Fibroblast of mammary gland (primary cell): ENCODE data around the gene GSKIP.
A peak's percentile ranks its signal among the peaks of the same experiment; 100 is the strongest.

Experiments
- DNase-seq: peaks from one replicate; pipeline ENCODE4 v3.0.0-alpha.2; 2010; ENCODE audit warnings: low read depth
- H3K4me3 ChIP-seq: 2 replicates; pipeline ENCODE4 v1.5.1; 2011; ENCODE audit warnings: low read depth, mild to moderate bottlenecking, low read length, moderate library complexity; ENCODE audit not compliant: control insufficient read depth
- TF ChIP-seq, protein P1 (sequence below): conservative IDR thresholded peaks from 2 replicates; pipeline ENCODE4 v1.5.1; 2011; ENCODE audit warnings: low read depth, low read length, inconsistent platforms; ENCODE audit not compliant: control insufficient read depth, insufficient read depth

GSKIP gene

GRCh38 chr14:96357216-96357615, 6.1 kb upstream of the GSKIP start:
- DNase-seq = no peak
- H3K4me3 ChIP-seq = no peak overlapping the region
- TF ChIP-seq, protein P1, sequence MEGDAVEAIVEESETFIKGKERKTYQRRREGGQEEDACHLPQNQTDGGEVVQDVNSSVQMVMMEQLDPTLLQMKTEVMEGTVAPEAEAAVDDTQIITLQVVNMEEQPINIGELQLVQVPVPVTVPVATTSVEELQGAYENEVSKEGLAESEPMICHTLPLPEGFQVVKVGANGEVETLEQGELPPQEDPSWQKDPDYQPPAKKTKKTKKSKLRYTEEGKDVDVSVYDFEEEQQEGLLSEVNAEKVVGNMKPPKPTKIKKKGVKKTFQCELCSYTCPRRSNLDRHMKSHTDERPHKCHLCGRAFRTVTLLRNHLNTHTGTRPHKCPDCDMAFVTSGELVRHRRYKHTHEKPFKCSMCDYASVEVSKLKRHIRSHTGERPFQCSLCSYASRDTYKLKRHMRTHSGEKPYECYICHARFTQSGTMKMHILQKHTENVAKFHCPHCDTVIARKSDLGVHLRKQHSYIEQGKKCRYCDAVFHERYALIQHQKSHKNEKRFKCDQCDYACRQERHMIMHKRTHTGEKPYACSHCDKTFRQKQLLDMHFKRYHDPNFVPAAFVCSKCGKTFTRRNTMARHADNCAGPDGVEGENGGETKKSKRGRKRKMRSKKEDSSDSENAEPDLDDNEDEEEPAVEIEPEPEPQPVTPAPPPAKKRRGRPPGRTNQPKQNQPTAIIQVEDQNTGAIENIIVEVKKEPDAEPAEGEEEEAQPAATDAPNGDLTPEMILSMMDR = no peak

DNA sequence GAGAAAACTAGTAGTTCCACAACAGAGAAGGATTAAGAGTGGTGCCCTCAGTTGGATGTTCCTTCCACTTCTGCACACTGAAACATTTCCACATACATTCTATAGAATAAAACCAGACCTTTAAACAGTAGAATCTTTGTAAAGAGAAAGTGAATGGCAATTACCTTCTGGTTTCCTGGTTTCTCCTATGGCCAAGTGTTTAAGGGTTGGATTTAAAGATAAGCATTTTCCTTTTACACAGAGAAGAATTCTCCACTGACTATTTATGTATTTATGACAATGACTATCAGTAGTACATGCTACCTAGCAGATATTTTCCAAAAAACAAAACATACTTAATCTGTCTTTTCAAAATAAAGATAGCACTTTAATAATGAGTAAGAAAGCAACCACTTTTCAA, 3.4 kb upstream of the GSKIP start:
- no peak for DNase-seq
- no peak overlapping the region for H3K4me3 ChIP-seq
- TF ChIP-seq, protein P1 = no peak

- peak; percentile 52 for DNase-seq
- peak overlapping the region; percentile 88 for H3K4me3 ChIP-seq
- TF ChIP-seq, protein P1 = no peak
Observed at GRCh38 chr14:96362071-96362964, 1.0 kb upstream of the GSKIP start.

DNA sequence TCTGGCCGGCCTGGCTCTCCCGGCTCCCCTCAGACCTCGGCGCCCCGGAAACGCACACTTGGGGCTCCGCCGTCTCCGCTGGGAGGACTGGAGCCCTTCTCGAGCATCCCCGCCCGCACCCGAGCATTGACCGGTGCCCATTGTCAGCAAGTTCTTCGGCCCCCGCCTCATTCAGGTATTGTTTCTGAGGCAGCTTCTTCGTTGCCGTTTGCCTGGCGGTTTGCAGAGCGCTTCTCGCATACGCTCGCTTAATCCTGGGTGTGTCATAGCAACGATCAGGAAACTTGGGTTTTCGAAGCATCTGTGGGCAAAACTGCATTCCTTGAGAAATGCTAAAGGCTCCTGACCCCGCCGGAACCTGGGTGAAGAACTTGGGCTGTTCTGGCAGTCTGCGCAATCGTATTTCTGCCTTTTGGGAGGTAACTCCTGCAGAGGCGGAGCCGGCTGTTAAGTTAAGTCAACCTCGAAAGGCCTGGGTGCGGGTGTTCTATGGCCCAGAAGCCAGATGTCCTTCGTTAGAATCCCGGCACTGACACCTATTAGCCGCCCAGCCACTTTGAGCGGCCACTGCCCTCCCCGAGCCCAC, 518 bp downstream of the GSKIP start:
- TF ChIP-seq, protein P1 = no peak
- H3K4me3 ChIP-seq = peak overlapping the region; percentile 81
- peak; percentile 63 for DNase-seq

DNA sequence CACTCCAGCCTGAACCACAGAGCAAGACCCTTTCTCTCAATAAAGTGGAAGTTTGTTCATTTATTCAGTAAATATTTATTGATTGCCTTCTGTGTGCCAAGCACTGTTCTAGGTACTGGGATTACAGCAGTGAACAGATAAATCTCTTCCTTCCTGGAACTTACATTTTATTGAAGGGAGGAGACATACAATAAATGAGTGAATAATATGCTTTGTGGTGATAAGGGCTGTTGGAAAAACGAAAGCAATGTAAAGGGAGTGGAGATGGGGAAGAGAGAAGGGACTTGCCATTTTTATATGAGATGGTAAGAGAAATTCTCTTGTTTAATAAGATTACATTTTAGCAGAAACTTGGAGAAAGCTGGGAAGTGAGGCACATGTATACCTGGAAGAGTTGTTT, 1.6 kb downstream of the GSKIP start:
- TF ChIP-seq, protein P1 = no peak
- no peak overlapping the region for H3K4me3 ChIP-seq
- DNase-seq = no peak

DNA sequence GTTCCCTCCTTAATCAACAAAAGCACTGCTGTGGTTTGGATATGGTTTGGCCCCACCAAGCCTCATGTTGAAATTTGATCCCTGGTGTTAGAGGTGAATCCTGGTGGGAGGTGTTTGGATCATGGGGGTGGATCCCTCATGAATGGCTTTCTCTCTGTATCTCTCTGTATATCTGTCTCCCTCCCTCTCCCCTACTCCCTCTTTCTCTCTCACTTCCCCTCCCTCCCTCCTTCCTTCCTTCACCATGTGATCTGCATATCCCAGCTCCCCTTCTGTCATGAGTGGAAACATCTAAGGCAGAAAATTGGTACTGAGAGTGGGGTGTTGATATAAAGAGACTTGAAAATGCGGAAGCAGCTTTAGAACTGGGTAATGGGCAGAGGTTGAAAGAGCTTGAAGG, 5.2 kb downstream of the GSKIP start:
- H3K4me3 ChIP-seq = no peak overlapping the region
- no peak for DNase-seq
- TF ChIP-seq, protein P1 = no peak
